K562 (cell line): ENCODE data around the gene GPR89A.

ENCODE experiments used
- MEF2A ChIP-seq: IDR thresholded peaks from 2 replicates; pipeline ENCODE4 v1.6.1; 2011; ENCODE audit warnings: low read depth, mild to moderate bottlenecking, low read length, moderate library complexity; ENCODE audit not compliant: control insufficient read depth
- TF ChIP-seq, protein P1 (sequence below): sonication (generic); formaldehyde crosslinking; IDR thresholded peaks from 2 replicates; pipeline ENCODE4 v1.8.0; 2022; ENCODE audit warnings: missing genetic modification reagents, mild to moderate bottlenecking, borderline replicate concordance
- TF ChIP-seq, protein P2 (sequence below), 3 experiments: IDR thresholded peaks in 2 of 3; conservative IDR thresholded peaks in 1 of 3; 2 replicates each; pipeline ENCODE4 v1.5.1; 2011 to 2012; ENCODE audit warnings: low read length in 3 of 3, mild to moderate bottlenecking in 3 of 3, control low read depth in 2 of 3, improper control_type of control experiment in 1 of 3, inconsistent platforms in 1 of 3, low read depth in 1 of 3, mixed read lengths in 1 of 3, moderate library complexity in 1 of 3; ENCODE audit not compliant: insufficient read depth in 2 of 3

DNA sequence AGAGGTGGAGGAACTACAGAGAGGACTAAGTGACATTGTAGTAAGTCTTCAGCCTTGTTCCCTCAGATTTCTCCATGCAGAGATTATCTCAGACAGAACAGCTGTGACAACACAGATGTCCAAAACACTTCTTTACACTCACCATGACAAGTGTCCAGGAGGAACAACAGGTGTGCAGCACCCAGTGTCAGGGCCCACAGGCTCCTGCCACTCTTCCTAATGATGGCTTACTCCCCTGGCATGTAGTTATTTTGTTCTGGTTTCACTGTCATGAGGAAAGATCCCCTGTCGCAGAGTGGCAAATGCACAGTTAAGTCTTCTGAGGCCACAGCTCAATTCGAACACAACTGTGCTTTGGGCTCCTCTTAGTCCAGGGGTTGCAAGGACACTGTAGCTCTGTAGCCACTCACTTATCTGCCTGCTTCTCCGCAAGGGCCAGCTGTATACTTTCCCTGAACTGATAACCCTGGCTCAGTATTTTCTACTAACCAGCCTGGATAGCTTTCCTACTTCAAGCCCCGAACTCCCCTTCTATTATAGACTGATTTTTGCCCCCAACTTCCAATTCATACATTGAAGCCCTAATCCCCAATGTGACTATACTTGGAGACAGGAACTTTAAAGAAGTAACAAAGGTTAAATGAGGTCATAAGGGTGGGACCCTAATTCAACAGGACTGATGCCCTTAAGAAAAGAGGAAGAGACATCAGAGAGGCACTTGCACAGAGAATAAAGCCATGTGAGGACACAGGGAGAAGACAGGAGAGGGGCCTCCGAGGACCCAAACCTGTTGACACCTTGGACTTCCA, 88.2 kb downstream of the GPR89A start:
- TF ChIP-seq, protein P1, sequence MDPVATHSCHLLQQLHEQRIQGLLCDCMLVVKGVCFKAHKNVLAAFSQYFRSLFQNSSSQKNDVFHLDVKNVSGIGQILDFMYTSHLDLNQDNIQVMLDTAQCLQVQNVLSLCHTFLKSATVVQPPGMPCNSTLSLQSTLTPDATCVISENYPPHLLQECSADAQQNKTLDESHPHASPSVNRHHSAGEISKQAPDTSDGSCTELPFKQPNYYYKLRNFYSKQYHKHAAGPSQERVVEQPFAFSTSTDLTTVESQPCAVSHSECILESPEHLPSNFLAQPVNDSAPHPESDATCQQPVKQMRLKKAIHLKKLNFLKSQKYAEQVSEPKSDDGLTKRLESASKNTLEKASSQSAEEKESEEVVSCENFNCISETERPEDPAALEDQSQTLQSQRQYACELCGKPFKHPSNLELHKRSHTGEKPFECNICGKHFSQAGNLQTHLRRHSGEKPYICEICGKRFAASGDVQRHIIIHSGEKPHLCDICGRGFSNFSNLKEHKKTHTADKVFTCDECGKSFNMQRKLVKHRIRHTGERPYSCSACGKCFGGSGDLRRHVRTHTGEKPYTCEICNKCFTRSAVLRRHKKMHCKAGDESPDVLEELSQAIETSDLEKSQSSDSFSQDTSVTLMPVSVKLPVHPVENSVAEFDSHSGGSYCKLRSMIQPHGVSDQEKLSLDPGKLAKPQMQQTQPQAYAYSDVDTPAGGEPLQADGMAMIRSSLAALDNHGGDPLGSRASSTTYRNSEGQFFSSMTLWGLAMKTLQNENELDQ: no peak
- no peak for TF ChIP-seq MEF2A
- TF ChIP-seq, protein P2, sequence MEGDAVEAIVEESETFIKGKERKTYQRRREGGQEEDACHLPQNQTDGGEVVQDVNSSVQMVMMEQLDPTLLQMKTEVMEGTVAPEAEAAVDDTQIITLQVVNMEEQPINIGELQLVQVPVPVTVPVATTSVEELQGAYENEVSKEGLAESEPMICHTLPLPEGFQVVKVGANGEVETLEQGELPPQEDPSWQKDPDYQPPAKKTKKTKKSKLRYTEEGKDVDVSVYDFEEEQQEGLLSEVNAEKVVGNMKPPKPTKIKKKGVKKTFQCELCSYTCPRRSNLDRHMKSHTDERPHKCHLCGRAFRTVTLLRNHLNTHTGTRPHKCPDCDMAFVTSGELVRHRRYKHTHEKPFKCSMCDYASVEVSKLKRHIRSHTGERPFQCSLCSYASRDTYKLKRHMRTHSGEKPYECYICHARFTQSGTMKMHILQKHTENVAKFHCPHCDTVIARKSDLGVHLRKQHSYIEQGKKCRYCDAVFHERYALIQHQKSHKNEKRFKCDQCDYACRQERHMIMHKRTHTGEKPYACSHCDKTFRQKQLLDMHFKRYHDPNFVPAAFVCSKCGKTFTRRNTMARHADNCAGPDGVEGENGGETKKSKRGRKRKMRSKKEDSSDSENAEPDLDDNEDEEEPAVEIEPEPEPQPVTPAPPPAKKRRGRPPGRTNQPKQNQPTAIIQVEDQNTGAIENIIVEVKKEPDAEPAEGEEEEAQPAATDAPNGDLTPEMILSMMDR (IDR thresholded peaks at IDR 0.05 in 2 of 3, conservative IDR thresholded peaks at IDR 0.05 in 1 of 3; ENCODE audit: insufficient read depth in 2 of 3, low read depth in 1 of 3, low read length in 3 of 3): no peak
